IgD-negative memory B cell (primary cell): ENCODE measurements around the gene HOXB8. TPM values are rescaled to one million over a fixed set of nuclear protein-coding genes. Genes with fewer than 3 reads are reported as not detected.

ENCODE experiments used
- H3K27ac Mint-ChIP-seq, 3 donors: one replicate each; pipeline ENCODE4 v1.8.0; 2020 to 2022; ENCODE audit warnings: mild to moderate bottlenecking in 3 of 3, mixed read lengths in 3 of 3, moderate library complexity in 1 of 3
- H3K27me3 Mint-ChIP-seq: one replicate; pipeline ENCODE4 v1.8.0; 2021; ENCODE audit warnings: mixed read lengths
- H3K36me3 Mint-ChIP-seq: one replicate; pipeline ENCODE4 v1.8.0; 2020; ENCODE audit warnings: mild to moderate bottlenecking, mixed read lengths
- H3K4me1 Mint-ChIP-seq, 3 donors: one replicate each; pipeline ENCODE4 v1.8.0; 2020 to 2022; ENCODE audit warnings: mixed read lengths in 3 of 3, mild to moderate bottlenecking in 1 of 3
- H3K4me3 Mint-ChIP-seq, 4 donors: one replicate each; pipeline ENCODE4 v1.8.0; 2020 to 2022; ENCODE audit warnings: mild to moderate bottlenecking in 4 of 4, mixed read lengths in 4 of 4, moderate library complexity in 3 of 4
- H3K9me3 Mint-ChIP-seq, 3 donors: one replicate each; pipeline ENCODE4 v1.8.0; 2020 to 2021; ENCODE audit warnings: mixed read lengths in 3 of 3, mild to moderate bottlenecking in 1 of 3
- polyA plus RNA-seq: library from polyadenylated mRNA; unstranded; fragments of 300-500 nt; fragmentation: Illumina TruSeq; gene quantifications from one replicate; pipeline ENCODE4 v1.2.3, GENCODE V29; 2021

The HOXB8 gene
- polyA plus RNA-seq, 1 donor from 2014 or later, result not detected

DNA sequence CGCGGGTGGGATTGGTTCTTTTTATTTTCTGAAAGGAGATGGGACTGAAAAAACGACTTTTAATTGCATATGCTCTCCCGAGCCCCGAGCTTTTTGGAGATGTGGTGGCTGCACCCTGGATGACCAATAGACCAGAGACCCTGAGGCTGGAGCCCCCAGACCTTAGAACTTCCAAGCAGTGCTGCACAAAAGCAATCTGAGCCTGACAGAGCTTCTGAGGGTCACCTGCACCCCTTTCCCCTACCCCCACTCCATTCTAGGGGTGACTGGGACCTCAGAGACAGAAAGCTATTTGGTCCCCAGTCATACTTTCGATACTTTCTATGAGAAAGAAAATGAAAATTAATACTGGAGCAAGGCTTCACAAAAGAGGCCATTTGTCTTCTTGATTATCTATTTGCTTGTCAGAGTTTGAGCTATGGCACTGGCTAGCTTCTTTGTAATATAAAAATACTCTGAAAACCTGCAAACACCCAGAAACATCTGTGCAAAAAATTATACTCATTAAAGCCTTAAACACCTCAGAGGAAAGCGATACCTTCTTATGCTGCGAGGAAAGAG lies 40.5 kb downstream of the HOXB8 start:
- Mint-ChIP-seq H3K36me3 (no peaks in the 10 kb centered on the region), H3K9me3 (no peaks in the 10 kb centered on the region), H3K27me3 (peaks cover 25% of the 10 kb centered on the region), H3K4me1 (peaks cover 12 to 18% (median 14%) of the 10 kb centered on the region in 3 donors), H3K27ac (no peak overlapping the region), H3K4me3 (peak overlapping the region in 1 of 4 donors; percentile 53)

DNA sequence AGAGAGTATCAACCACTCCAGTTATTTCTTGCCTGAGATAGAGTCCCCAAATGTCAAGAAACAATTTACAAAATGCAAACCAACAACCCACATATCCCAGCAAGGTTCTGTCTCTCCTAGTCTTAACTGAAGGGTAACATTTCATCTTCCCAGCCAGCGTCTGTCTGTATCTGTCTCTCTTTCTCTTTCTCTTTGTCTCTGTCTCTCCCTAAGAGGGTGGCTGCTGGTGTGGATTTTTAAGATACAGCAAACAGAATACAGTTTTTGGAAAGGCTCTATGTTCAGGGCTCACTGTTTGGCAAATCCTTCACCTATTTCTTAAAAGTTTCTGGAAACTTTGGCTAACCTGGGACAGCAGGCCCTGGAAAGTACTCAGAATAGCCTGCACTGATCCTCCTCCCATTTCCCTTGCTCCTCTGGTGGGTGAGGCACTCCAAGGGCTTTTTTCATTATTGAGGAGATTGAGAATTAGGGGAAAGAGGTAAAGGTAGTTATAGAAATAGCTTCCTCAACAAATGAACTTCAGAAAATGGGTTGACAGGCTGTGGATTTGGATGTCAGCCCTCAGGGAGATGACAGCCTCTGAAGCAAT lies 43.2 kb downstream of the HOXB8 start:
- Mint-ChIP-seq H3K4me1 (peaks cover 0 to 7% (median 0%) of the 10 kb centered on the region in 3 donors), H3K27me3 (peaks cover 6% of the 10 kb centered on the region), H3K36me3 (peaks cover 2% of the 10 kb centered on the region), H3K4me3 (peak overlapping the region in 1 of 4 donors; percentile 13), H3K9me3 (peaks cover 0 to 1% (median 0%) of the 10 kb centered on the region in 3 donors), H3K27ac (peak overlapping the region in 1 of 3 donors; percentile 66)

GRCh38 chr17:48571024-48571818 lies 43.9 kb downstream of the HOXB8 start:
- H3K27ac Mint-ChIP-seq, result peak overlapping the region in 1 of 3 donors; percentile 66
- H3K4me1 Mint-ChIP-seq, result peaks cover 0 to 5% (median 0%) of the 10 kb centered on the region in 3 donors
- peaks cover 2% of the 10 kb centered on the region for H3K36me3 Mint-ChIP-seq
- peaks cover 3% of the 10 kb centered on the region for H3K27me3 Mint-ChIP-seq
- H3K4me3 Mint-ChIP-seq, result no peak overlapping the region
- H3K9me3 Mint-ChIP-seq, result peaks cover 0 to 1% (median 0%) of the 10 kb centered on the region in 3 donors

DNA sequence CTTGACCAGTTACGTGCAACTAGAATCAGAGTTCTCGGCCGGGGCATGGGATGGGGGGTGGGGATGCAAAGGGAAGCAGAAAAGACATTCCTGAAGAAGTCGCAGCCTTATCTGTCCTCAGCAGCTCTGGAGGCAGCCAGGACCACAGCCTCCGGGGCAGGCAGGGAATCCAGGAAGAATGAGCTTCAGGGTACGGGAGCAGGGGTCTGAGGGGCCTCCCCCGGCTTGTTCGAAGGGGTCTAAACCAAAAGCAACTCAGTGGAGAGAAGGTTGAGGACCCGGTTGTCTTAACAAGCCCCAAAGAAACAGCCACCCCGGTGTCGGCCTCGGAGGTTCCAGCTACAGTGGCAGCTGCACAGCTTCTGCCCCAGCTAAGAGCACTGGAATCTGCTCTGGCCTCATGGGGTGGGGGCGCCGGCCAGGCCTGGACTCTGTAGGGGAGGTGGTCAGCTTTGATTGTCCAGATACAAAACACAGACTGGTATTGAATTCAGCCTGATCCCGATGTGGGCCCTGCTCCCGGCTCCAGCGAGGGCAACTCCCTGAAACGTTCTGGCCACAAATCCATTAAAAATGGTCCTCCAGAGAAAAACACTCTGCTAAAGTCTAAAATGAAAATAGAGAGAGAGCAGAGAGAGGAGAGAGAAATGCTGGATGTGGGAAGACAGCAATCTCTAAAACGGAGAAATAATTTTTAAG lies 44.6 kb downstream of the HOXB8 start:
- Mint-ChIP-seq H3K4me3 (no peak overlapping the region), H3K4me1 (peaks cover 0 to 1% (median 0%) of the 10 kb centered on the region in 3 donors), H3K36me3 (peaks cover 2% of the 10 kb centered on the region), H3K9me3 (peaks cover 0 to 1% (median 0%) of the 10 kb centered on the region in 3 donors), H3K27me3 (peaks cover 3% of the 10 kb centered on the region), H3K27ac (no peak overlapping the region)

- peaks cover 0 to 1% (median 0%) of the 10 kb centered on the region in 3 donors for H3K9me3 Mint-ChIP-seq
- H3K27me3 Mint-ChIP-seq, result peaks cover 4% of the 10 kb centered on the region
- H3K36me3 Mint-ChIP-seq, result peaks cover 2% of the 10 kb centered on the region
- no peaks in the 10 kb centered on the region for H3K4me1 Mint-ChIP-seq
- H3K4me3 Mint-ChIP-seq, result no peak overlapping the region
- H3K27ac Mint-ChIP-seq, result no peak overlapping the region
These were observed 45.3 kb downstream of the HOXB8 start for GRCh38 chr17:48569674-48570324.

GRCh38 chr17:48569240-48569582 lies 45.9 kb downstream of the HOXB8 start:
- peaks cover 2% of the 10 kb centered on the region for H3K36me3 Mint-ChIP-seq
- no peak overlapping the region for H3K4me3 Mint-ChIP-seq

DNA sequence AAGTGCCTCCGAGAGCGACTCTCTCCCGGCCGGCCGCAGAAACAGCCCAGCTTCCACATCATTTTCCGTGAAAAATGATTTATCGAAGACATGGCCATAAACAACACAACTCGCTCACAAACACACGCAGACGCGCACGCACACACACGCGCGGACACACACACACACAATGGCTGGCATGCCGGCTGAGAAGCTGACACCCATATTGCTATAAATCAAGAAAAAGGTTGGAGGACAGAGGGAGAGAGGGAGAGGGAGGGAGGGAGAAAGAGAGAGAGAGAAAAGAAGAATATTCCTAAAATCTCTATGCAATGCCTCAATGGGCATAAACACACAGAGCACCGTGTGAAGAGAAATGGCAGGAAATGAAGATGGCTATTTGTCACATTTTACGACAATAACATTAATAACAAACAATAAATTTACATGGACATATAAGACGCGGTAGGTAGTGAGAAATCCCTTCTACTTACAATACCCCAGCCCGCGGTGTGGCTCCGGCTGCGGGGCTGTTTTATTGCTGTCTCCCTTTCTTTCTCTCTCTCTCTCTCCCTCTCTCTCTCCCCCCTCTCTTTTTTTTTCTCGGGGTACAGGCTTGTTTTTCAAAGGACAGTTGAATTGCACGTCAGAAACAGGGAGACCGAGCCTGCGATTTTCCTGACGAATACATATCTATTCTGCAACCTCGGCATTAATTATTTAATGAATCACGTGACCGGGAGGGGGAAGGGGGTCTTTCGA lies 46.4 kb downstream of the HOXB8 start:
- H3K9me3 Mint-ChIP-seq, result peaks cover 0 to 1% (median 0%) of the 10 kb centered on the region in 3 donors
- H3K27me3 Mint-ChIP-seq, result peaks cover 8% of the 10 kb centered on the region
- H3K36me3 Mint-ChIP-seq, result peaks cover 2% of the 10 kb centered on the region
- no peaks in the 10 kb centered on the region for H3K4me1 Mint-ChIP-seq
- H3K27ac Mint-ChIP-seq, result no peak overlapping the region
- H3K4me3 Mint-ChIP-seq, result no peak overlapping the region

More at GRCh38 chr17:48569240-48569582, 45.9 kb downstream of the HOXB8 start:
- H3K27me3 Mint-ChIP-seq, result peaks cover 8% of the 10 kb centered on the region
- peaks cover 0 to 1% (median 0%) of the 10 kb centered on the region in 3 donors for H3K9me3 Mint-ChIP-seq
- H3K4me1 Mint-ChIP-seq, result no peaks in the 10 kb centered on the region
- no peak overlapping the region for H3K27ac Mint-ChIP-seq

DNA sequence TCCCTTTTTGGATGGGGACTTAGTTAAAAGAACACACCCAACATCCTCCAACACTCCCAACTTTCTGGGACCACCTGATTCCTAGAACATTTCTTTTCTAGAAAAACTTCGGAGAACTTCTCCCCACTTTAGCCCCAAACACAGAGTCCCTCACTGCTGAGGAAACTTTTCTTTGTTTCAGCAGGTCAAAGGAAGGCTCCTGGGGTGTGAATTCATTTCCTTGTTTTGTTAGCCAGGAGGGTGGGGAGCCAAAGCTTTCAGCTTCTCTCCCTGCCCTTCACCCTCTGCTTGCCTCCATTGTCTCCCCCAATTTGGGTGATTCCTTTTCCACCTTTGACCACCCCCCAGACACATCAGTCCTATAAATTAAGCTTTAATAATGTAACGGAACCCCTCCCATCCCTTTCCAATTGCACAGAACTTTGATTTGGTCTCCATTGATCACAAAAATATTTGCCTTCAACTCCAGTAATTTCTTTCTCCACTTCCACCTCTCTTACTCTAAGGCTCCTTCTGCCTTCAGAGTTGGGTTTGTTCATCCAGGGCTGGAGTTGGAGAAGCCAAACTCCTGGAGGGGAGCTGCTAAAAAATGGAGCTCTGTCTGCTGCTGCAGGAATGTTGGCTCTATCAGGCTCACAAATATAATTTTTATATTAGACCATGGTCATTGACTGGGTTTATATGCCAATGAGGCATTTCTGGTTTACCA lies 47.3 kb downstream of the HOXB8 start:
- Mint-ChIP-seq H3K4me1 (no peaks in the 10 kb centered on the region), H3K27me3 (peaks cover 10% of the 10 kb centered on the region), H3K36me3 (peaks cover 2% of the 10 kb centered on the region), H3K9me3 (peaks cover 0 to 1% (median 0%) of the 10 kb centered on the region in 3 donors), H3K4me3 (no peak overlapping the region), H3K27ac (no peak overlapping the region)

DNA sequence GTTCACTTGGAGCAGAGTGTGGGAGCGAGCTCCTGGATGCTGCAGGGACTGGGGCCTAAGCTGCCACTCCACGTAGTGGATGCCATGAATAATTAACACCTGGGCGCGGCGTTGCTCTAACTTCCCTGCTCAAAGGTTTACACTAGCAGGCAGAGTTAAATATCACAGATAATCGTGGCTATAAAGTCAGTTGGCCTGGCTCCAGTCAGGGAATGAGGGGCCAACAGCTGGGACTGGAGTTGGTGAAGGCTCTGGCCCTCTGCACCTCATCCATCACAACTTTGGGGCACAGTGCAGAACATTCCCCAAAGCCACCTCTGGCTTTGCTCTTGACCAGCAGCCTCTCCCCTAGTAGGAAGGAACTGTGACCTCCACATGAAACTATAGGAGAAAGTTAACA lies 47.9 kb downstream of the HOXB8 start:
- Mint-ChIP-seq H3K27ac (no peak overlapping the region), H3K4me1 (no peaks in the 10 kb centered on the region), H3K36me3 (peaks cover 2% of the 10 kb centered on the region), H3K27me3 (peaks cover 11% of the 10 kb centered on the region), H3K9me3 (peaks cover 0 to 1% (median 0%) of the 10 kb centered on the region in 3 donors), H3K4me3 (no peak overlapping the region)

DNA sequence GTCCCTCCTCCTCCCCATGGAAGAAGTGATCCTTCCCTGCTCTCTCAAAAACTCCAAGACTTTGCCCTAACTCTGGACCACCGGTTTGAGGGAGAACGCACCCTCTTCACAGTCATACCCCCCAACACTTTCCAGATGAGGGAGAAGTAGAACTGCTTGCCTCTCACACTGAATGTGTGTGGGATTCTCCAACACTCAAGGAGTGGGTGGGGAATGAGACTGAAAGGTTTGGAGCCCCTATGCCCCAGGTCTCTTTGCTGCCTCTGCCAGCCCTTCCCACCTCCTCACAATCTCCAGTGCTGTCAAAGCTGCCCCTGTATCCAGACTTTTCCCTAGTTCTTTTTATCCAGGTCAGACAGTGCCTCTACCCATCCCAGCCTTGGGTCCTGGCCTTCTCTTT lies 48.4 kb downstream of the HOXB8 start:
- H3K27ac Mint-ChIP-seq, result no peak overlapping the region
- H3K36me3 Mint-ChIP-seq, result peaks cover 2% of the 10 kb centered on the region
- no peak overlapping the region for H3K4me3 Mint-ChIP-seq
- H3K9me3 Mint-ChIP-seq, result peaks cover 0 to 1% (median 0%) of the 10 kb centered on the region in 3 donors
- no peaks in the 10 kb centered on the region for H3K4me1 Mint-ChIP-seq
- H3K27me3 Mint-ChIP-seq, result peaks cover 11% of the 10 kb centered on the region

- no peak overlapping the region for H3K27ac Mint-ChIP-seq
- H3K4me3 Mint-ChIP-seq, result no peak overlapping the region
- peaks cover 0 to 1% (median 0%) of the 10 kb centered on the region in 3 donors for H3K9me3 Mint-ChIP-seq
- peaks cover 11% of the 10 kb centered on the region for H3K27me3 Mint-ChIP-seq
- H3K36me3 Mint-ChIP-seq, result peaks cover 2% of the 10 kb centered on the region
- H3K4me1 Mint-ChIP-seq, result no peaks in the 10 kb centered on the region
These were observed 49.0 kb downstream of the HOXB8 start for GRCh38 chr17:48565925-48566710.

- H3K36me3 Mint-ChIP-seq, result peaks cover 2% of the 10 kb centered on the region
- H3K4me3 Mint-ChIP-seq, result no peak overlapping the region
- H3K27me3 Mint-ChIP-seq, result peaks cover 8% of the 10 kb centered on the region
- H3K4me1 Mint-ChIP-seq, result no peaks in the 10 kb centered on the region
- H3K27ac Mint-ChIP-seq, result no peak overlapping the region
- peaks cover 0 to 1% (median 0%) of the 10 kb centered on the region in 3 donors for H3K9me3 Mint-ChIP-seq
These were observed 50.0 kb downstream of the HOXB8 start for GRCh38 chr17:48565022-48565554.
